SK-N-SH treated with all-trans-retinoic acid at 6 μM for 48 hours (cell line): Measurements from ENCODE around the gene ARSK.

Source experiments
- ARNTL ChIP-seq: fragments of 450-650 bp; formaldehyde crosslinking; IDR thresholded peaks from 2 replicates; pipeline ENCODE4 v1.5.0; 2020; ENCODE audit warnings: low read depth, mild to moderate bottlenecking, moderate library complexity, borderline replicate concordance
- CREB5 ChIP-seq: fragments of 250-450 bp; sonication (Bioruptor Pico); IDR thresholded peaks from 2 replicates; pipeline ENCODE4 v1.5.1; 2020; ENCODE audit warnings: low read depth, mild to moderate bottlenecking, moderate library complexity
- PATZ1 ChIP-seq: fragments of 250-450 bp; sonication (Bioruptor Pico); IDR thresholded peaks from 2 replicates; pipeline ENCODE4 v1.8.0; 2020; ENCODE audit warnings: mild to moderate bottlenecking, moderate library complexity, borderline replicate concordance
- ZC3H10 ChIP-seq: fragments of 250-450 bp; sonication (Bioruptor Pico); IDR thresholded peaks from 2 replicates; pipeline ENCODE4 v1.5.1; 2021; ENCODE audit warnings: mild to moderate bottlenecking, moderate library complexity
- ZFP30 ChIP-seq: fragments of 450-650 bp; formaldehyde crosslinking; IDR thresholded peaks from 2 replicates; pipeline ENCODE4 v1.5.0; 2022; ENCODE audit warnings: mild to moderate bottlenecking, moderate library complexity

- TF ChIP-seq PATZ1 (CRISPR knock-in tag), result no peak
- no peak for TF ChIP-seq ZFP30 (CRISPR knock-in tag)
- no peak for TF ChIP-seq ARNTL
- TF ChIP-seq CREB5 (CRISPR knock-in tag), result no peak
- no peak for TF ChIP-seq ZC3H10 (CRISPR knock-in tag)
These were observed 68.8 kb downstream of the ARSK start for GRCh38 chr5:95623706-95624105.
